ENCODE results near the gene KLK14. TPM values are rescaled to one million over a fixed set of nuclear protein-coding genes. Genes with fewer than 3 reads are reported as not detected.

KLK14 gene
- total and polyA plus RNA-seq, 2 of the 8 experiments (the other 6 are each of a cell fraction or from before 2014, with no cell fraction given), result 0.09 to 1.2 TPM

GRCh38 chr19:51078731-51079130 lies 4.0 kb downstream of the KLK14 start:
- H3K18ac ChIP-seq (ENCODE audit: extremely low read depth, low read length), result no peak overlapping the region
- H3K4ac ChIP-seq (replicated peaks; ENCODE audit: insufficient read length, low read depth, low read length), result no peak overlapping the region
- H3K14ac ChIP-seq (ENCODE audit: insufficient read length), result no peak overlapping the region
- H2AK5ac ChIP-seq (ENCODE audit: low read depth, low read length), result no peak overlapping the region
- no peak for DNase-seq (ENCODE audit: low read depth in 1 of 2, low spot score in 2 of 2)
- CTCF ChIA-PET (ENCODE audit: partially characterized antibody), result interaction anchor here (1.6 kb wide), 1 partner anchor 58 kb away, joined by 7 read pairs; no protein-coding TSS in a partner anchor
- no peak overlapping the region for H3K9ac ChIP-seq (replicated peaks in 1 of 4; ENCODE audit: extremely low read depth in 1 of 4, low read depth in 3 of 4, low read length in 3 of 4)
- no peak for FAIRE-seq
- H2BK12ac ChIP-seq (ENCODE audit: low read depth, low read length), result no peak overlapping the region
- no peak overlapping the region for H2BK15ac ChIP-seq (ENCODE audit: low read length)
- 85% methylated on average over 5 of the region's 6 CpGs; no CpG with 5 or more reads in 1 of the 2 experiments for WGBS, 2 experiments (ENCODE audit: extremely low coverage in 1 of 2, insufficient coverage in 1 of 2, insufficient read length in 1 of 2, insufficient replicate concordance in 2 of 2, low coverage in 1 of 2, low lambda C conversion rate in 2 of 2, missing lambda C conversion rate in 1 of 2)
- no peak overlapping the region for H3K4me3 ChIP-seq (ENCODE audit: extremely low read depth in 1 of 4, insufficient read depth in 2 of 4, low read depth in 3 of 4, low read length in 4 of 4)
- no peak overlapping the region; the same call in 1 of the 2 replicates for H4K8ac ChIP-seq (ENCODE audit: extremely low read depth, insufficient read depth, low read length)
- H3K27ac ChIP-seq (ENCODE audit: low read depth, low read length), result no peak overlapping the region
- no peaks in the 10 kb centered on the region for H3K79me2 ChIP-seq (ENCODE audit: control insufficient read depth in 1 of 2, insufficient read depth in 2 of 2, low read length in 2 of 2)
- H4K5ac ChIP-seq (ENCODE audit: insufficient read length, low read depth, low read length), result no peak overlapping the region
- no peak overlapping the region for H2BK5ac ChIP-seq (ENCODE audit: low read depth, low read length)
- no peaks in the 10 kb centered on the region for H4K20me1 ChIP-seq (replicated peaks in 1 of 2; ENCODE audit: control insufficient read depth in 1 of 2, insufficient read depth in 2 of 2, low read length in 2 of 2)
- no peaks in the 10 kb centered on the region for H3K27me3 ChIP-seq (replicated peaks in 1 of 4; ENCODE audit: control insufficient read depth in 3 of 4, extremely low read depth in 1 of 4, insufficient read depth in 3 of 4, low read length in 3 of 4)
- no peaks in the 10 kb centered on the region for H3K23me2 ChIP-seq (ENCODE audit: low read depth, low read length)
- TF ChIP-seq PHF8 (conservative IDR thresholded peaks at IDR 0.05; ENCODE audit: low read depth, low read length) (no peak), TCF12 (IDR thresholded peaks at IDR 0.05; ENCODE audit: low read depth, low read length) (no peak), SRF (IDR thresholded peaks at IDR 0.05; ENCODE audit: low read depth, low read length) (no peak), ASH2L (IDR thresholded peaks at IDR 0.05; ENCODE audit: low read length) (no peak), JUND (IDR thresholded peaks at IDR 0.05; ENCODE audit: low read length) (no peak), BACH1 (IDR thresholded peaks at IDR 0.05; ENCODE audit: low read length) (no peak), CEBPB (IDR thresholded peaks at IDR 0.05; ENCODE audit: low read depth, low read length) (no peak), SIN3A (conservative IDR thresholded peaks at IDR 0.05 in 1 of 2, IDR thresholded peaks at IDR 0.05 in 1 of 2; ENCODE audit: low read depth in 1 of 2, low read length in 2 of 2) (no peak), GABPA (IDR thresholded peaks at IDR 0.05; ENCODE audit: borderline replicate concordance, insufficient read depth, low read length) (no peak), CREB1 (IDR thresholded peaks at IDR 0.05) (no peak)
- TF ChIP-seq, protein P1, sequence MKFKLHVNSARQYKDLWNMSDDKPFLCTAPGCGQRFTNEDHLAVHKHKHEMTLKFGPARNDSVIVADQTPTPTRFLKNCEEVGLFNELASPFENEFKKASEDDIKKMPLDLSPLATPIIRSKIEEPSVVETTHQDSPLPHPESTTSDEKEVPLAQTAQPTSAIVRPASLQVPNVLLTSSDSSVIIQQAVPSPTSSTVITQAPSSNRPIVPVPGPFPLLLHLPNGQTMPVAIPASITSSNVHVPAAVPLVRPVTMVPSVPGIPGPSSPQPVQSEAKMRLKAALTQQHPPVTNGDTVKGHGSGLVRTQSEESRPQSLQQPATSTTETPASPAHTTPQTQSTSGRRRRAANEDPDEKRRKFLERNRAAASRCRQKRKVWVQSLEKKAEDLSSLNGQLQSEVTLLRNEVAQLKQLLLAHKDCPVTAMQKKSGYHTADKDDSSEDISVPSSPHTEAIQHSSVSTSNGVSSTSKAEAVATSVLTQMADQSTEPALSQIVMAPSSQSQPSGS (IDR thresholded peaks at IDR 0.05; ENCODE audit: low read length), result no peak
- no peak overlapping the region for H4K91ac ChIP-seq (replicated peaks; ENCODE audit: insufficient read length, low read length)
- peaks cover 0 to 3% of the 10 kb centered on the region in 2 experiments; a peak in 1 of 4 replicates for H3K9me3 ChIP-seq (ENCODE audit: insufficient read depth in 2 of 2, low read depth in 1 of 2, low read length in 1 of 2)
- H2AFZ ChIP-seq (ENCODE audit: low read length), result no peak overlapping the region
- no peak overlapping the region for H3K56ac ChIP-seq (replicated peaks; ENCODE audit: insufficient read length, low read depth, low read length)
- peaks cover 2 to 5% (median 3%) of the 10 kb centered on the region in 4 experiments; a peak in 4 of 7 replicates for H3K4me1 ChIP-seq (replicated peaks in 1 of 4; ENCODE audit: control insufficient read depth in 3 of 4, insufficient read depth in 4 of 4, low read length in 3 of 4)
- no peaks in the 10 kb centered on the region for H3K36me3 ChIP-seq (ENCODE audit: control insufficient read depth in 2 of 4, insufficient read depth in 4 of 4, low read length in 3 of 4)
- H3K23ac ChIP-seq (ENCODE audit: insufficient read length), result no peak overlapping the region
- no peaks in the 10 kb centered on the region for H3K79me1 ChIP-seq (ENCODE audit: low read depth, low read length)
- POLR2A ChIA-PET (ENCODE audit: partially characterized antibody), result no interaction called here
- no peak overlapping the region for H3K4me2 ChIP-seq (ENCODE audit: insufficient read depth in 1 of 2, low read depth in 2 of 2, low read length in 2 of 2)
- no peak overlapping the region for H2BK20ac ChIP-seq (ENCODE audit: low read length)
- H2BK120ac ChIP-seq (replicated peaks; ENCODE audit: low read depth, low read length), result no peak overlapping the region
